HG03060 (cell line): ENCODE results near the gene STN1.
"Not testable (repeated sequence)": the region's sequence is repeated elsewhere in the genome, so short reads cannot be mapped to it uniquely, and the experiment has no call there.

Source experiments
- ATAC-seq: cut with Tn5 transposase; IDR thresholded peaks from one replicate; pipeline ENCODE4 v1.9.1; 2021; ENCODE audit warnings: low read depth, moderate number of reproducible peaks; ENCODE audit not compliant: unreplicated experiment

The STN1 gene

GRCh38 chr10:103849212-103849877, 68.6 kb downstream of the STN1 start:
- no peak for ATAC-seq

- ATAC-seq = no peak
Measured at GRCh38 chr10:103847909-103848468, 70.0 kb downstream of the STN1 start.

- ATAC-seq = no peak
Measured at GRCh38 chr10:103847346-103847745, 70.6 kb downstream of the STN1 start.

GRCh38 chr10:103845972-103846371, 72.0 kb downstream of the STN1 start:
- ATAC-seq = no peak

GRCh38 chr10:103845346-103845745, 72.6 kb downstream of the STN1 start:
- not testable (repeated sequence) for ATAC-seq

GRCh38 chr10:103843854-103844570, 74.0 kb downstream of the STN1 start:
- ATAC-seq = no peak

- ATAC-seq = no peak
Measured at GRCh38 chr10:103843045-103843444, 74.9 kb downstream of the STN1 start.

GRCh38 chr10:103842605-103843004, 75.4 kb downstream of the STN1 start:
- ATAC-seq = no peak

- ATAC-seq = no peak
Measured at GRCh38 chr10:103841519-103841918, 76.5 kb downstream of the STN1 start.

- no peak for ATAC-seq
Measured at GRCh38 chr10:103840740-103841070, 77.3 kb downstream of the STN1 start.

- no peak for ATAC-seq
Measured at GRCh38 chr10:103839872-103840739, 77.9 kb downstream of the STN1 start.

GRCh38 chr10:103839519-103839871, 78.5 kb downstream of the STN1 start:
- ATAC-seq = no peak

GRCh38 chr10:103838862-103839518, 79.0 kb downstream of the STN1 start:
- no peak for ATAC-seq

GRCh38 chr10:103838070-103838395, 80.0 kb downstream of the STN1 start:
- ATAC-seq = no peak

GRCh38 chr10:103837370-103838069, 80.5 kb downstream of the STN1 start:
- no peak for ATAC-seq

GRCh38 chr10:103836861-103837260, 81.1 kb downstream of the STN1 start:
- ATAC-seq = no peak

GRCh38 chr10:103836273-103836672, 81.7 kb downstream of the STN1 start:
- ATAC-seq = no peak

- no peak for ATAC-seq
Measured at GRCh38 chr10:103835096-103836050, 82.6 kb downstream of the STN1 start.

GRCh38 chr10:103834436-103835095, 83.4 kb downstream of the STN1 start:
- no peak for ATAC-seq
